BLaER1 (cell line): ENCODE measurements around the gene SHROOM3.

ENCODE experiments used
- H3K27ac ChIP-seq: shearing (Covaris generic); formaldehyde crosslinking; 2 replicates; pipeline ENCODE4 v1.8.1; 2022
- H3K27me3 ChIP-seq: shearing (Covaris generic); formaldehyde crosslinking; 2 replicates; pipeline ENCODE4 v1.8.1; 2022
- H3K36me3 ChIP-seq: shearing (Covaris generic); formaldehyde crosslinking; 2 replicates; pipeline ENCODE4 v1.8.1; 2022
- H3K4me1 ChIP-seq: shearing (Covaris generic); formaldehyde crosslinking; 2 replicates; pipeline ENCODE4 v1.8.1; 2022
- H3K4me2 ChIP-seq: shearing (Covaris generic); formaldehyde crosslinking; 2 replicates; pipeline ENCODE4 v1.8.1; 2022
- H3K4me3 ChIP-seq: shearing (Covaris generic); formaldehyde crosslinking; 2 replicates; pipeline ENCODE4 v1.8.1; 2022
- H3K9ac ChIP-seq: shearing (Covaris generic); formaldehyde crosslinking; 2 replicates; pipeline ENCODE4 v1.8.1; 2022
- H3K9me3 ChIP-seq: shearing (Covaris generic); formaldehyde crosslinking; 2 replicates; pipeline ENCODE4 v1.8.1; 2022
- H4K20me1 ChIP-seq: shearing (Covaris generic); formaldehyde crosslinking; 2 replicates; pipeline ENCODE4 v1.8.1; 2022
- Cebpa-rat ChIP-seq: shearing (Covaris generic); IDR thresholded peaks from 2 replicates; pipeline ENCODE4 v1.8.1; 2022

Gene SHROOM3

DNA sequence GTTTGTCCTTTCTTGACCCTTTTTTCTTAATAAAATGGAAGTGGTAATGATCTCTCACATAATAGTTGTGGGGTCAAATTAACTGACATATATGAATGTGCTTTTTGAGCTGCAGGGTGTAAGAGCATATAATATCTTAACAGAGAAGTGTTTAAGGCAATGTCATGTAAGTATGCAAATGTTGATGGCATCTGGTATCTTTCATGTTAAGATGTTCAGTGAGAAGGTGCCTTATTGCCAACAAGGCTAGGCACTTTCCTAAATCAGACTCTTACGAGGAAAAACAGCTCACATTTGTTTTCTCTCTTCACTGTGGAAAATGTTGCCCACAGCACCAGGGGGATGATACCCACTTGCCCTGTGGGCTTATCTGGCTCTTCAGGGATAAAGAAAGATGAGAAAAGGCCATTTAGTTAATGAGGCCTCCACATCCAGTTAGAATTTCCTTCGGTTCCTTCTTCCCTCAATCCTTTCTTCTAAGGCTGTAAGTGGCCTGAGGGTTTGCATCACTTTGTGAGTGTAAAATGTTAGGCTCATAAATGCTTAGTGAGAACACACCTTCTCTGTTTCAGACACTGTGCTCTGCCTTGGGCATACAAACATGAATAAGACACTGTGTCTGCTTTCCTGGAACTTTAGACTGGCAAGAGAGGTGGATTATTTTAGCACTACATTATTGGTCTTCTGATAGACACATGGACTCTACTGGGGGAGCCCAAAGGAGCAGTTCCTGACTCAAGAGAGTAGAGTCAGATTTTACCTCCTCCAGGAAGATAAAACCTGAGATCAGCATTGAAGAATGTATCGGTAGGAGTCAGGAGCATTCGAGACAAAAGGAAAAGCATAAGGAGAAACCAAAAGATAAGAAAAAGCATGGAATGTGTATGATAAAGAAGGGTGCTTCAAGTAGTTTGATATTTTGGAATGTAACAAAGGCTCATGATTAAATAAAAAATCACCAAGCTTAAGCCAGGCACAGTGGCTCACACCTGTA is 327.4 kb downstream of the SHROOM3 start:
- Histone ChIP-seq H4K20me1 (no peaks in the 10 kb centered on the region), H3K4me3 (no peak overlapping the region), H3K9ac (no peak overlapping the region), H3K36me3 (peaks cover 95% of the 10 kb centered on the region), H3K9me3 (no peaks in the 10 kb centered on the region), H3K27me3 (no peaks in the 10 kb centered on the region), H3K4me2 (no peak overlapping the region), H3K4me1 (no peaks in the 10 kb centered on the region), H3K27ac (no peak overlapping the region)
- TF ChIP-seq Cebpa-rat: no peak

DNA sequence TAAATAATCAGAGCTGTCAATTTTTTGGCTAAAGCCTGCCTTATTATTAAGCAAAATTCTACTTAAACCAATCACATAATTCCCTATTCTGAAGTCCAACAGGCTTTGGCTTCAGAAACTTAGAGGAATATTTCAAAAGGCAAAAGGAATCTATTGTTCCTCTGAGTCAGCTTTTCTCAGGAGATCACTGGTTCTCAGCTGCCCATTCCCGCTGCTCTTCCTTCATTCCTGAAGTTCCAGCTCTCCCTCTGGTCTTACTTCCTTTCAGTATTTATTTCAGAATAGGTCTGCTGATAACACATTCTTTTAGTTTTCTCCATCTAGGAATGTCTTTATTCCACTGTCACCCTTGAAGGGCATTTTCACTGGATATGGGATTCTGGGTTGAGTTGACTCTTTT is 329.2 kb downstream of the SHROOM3 start:
- H3K4me3 ChIP-seq: no peak overlapping the region
- no peaks in the 10 kb centered on the region for H4K20me1 ChIP-seq
- peaks cover 95% of the 10 kb centered on the region for H3K36me3 ChIP-seq
- TF ChIP-seq Cebpa-rat: no peak
- H3K4me2 ChIP-seq: no peak overlapping the region
- no peaks in the 10 kb centered on the region for H3K9me3 ChIP-seq
- no peaks in the 10 kb centered on the region for H3K27me3 ChIP-seq
- H3K27ac ChIP-seq: no peak overlapping the region
- H3K4me1 ChIP-seq: no peaks in the 10 kb centered on the region
- no peak overlapping the region for H3K9ac ChIP-seq

DNA sequence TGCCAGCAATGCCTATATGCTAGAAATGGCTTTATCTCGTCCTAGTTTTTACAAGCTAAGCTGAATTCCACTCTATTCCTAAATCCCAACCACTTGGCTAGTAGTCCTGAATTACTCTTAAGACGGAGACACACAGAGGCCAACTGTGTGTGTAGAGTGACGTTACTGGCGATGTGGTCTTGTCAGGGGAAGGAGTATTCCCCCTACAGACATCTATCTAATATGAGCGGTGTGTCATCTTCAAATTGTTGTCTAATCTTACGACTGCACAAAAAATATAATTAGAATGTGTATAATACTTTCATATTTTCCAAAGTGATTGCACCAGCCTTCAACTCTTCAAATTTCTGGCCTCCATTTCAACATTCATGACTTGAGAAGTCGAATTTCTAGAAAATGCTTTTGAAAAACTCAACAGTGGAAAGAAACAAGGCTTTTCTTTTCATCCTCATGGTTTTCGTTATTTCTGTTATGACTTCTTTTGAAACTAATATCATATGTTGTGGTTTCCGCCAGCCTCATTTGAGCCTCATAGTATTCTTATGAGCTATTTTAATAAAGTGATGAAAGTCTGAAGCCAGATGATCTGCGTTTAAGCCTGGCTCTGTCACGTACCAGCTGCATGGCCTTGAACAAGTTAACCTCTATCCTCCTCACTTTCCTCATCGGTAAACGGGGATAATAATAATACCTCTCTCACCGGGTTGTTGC is 330.6 kb downstream of the SHROOM3 start:
- Histone ChIP-seq H3K4me3 (no peak overlapping the region), H3K27me3 (no peaks in the 10 kb centered on the region), H3K9ac (no peak overlapping the region), H3K9me3 (no peaks in the 10 kb centered on the region), H3K27ac (no peak overlapping the region), H3K4me2 (no peak overlapping the region), H4K20me1 (no peaks in the 10 kb centered on the region), H3K4me1 (no peaks in the 10 kb centered on the region), H3K36me3 (peaks cover 95% of the 10 kb centered on the region)
- no peak for TF ChIP-seq Cebpa-rat

DNA sequence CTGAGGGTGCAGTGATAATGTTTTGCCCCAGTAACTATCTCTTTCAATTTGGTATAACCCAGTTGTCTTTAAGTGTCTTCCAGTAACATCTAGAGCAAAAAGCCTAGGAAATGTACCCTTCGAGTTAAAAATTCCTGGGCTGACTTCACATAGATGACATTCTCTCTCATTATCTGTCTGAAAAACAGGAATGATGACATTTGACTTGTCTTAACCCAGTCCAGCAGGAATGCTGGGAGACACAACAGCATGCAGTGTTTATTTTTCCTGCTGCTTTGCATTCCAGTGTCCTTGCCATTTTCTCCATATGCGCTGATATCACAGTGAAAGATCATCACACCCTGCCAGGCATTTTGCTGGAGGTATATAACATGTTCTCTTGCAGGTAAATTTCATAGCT is 333.0 kb downstream of the SHROOM3 start:
- H3K4me3 ChIP-seq: no peak overlapping the region
- H3K9ac ChIP-seq: no peak overlapping the region
- no peak for TF ChIP-seq Cebpa-rat
- H3K27ac ChIP-seq: no peak overlapping the region
- H3K27me3 ChIP-seq: no peaks in the 10 kb centered on the region
- H3K36me3 ChIP-seq: peaks cover 95% of the 10 kb centered on the region
- no peaks in the 10 kb centered on the region for H3K4me1 ChIP-seq
- no peaks in the 10 kb centered on the region for H3K9me3 ChIP-seq
- no peaks in the 10 kb centered on the region for H4K20me1 ChIP-seq
- no peak overlapping the region for H3K4me2 ChIP-seq

DNA sequence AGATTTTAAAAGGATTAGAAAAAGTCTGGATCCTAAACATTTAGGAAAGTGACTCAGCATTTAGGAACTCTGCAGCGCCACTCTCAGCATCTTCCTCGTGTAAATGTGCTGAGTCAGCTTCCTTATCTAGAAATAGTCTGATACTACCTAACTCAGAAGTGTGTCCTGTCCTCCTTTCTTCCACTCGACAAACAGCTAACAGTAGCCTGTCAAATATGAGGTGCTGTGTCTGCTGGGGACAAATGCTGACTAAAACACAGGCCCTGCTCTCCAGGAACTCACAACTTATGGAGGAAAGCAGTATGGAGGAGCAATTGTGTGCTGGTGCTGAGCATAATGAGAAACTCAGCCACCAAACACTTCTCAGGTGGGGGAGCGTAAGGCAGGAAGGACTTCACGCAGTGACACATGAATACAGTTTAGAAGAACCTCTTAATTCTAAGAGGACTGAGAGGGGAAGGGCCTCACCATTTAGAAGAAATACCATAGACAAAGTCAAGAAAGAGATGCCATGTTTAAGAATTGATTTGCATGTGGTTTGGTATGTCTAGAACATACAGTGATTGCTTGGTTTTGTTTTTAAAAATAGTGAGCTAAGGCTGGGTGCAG is 337.6 kb downstream of the SHROOM3 start:
- H4K20me1 ChIP-seq: no peaks in the 10 kb centered on the region
- peaks cover 6% of the 10 kb centered on the region; the same call in 1 of the 2 replicates for H3K9me3 ChIP-seq
- H3K27ac ChIP-seq: no peak overlapping the region
- no peaks in the 10 kb centered on the region for H3K4me1 ChIP-seq
- no peak overlapping the region for H3K4me2 ChIP-seq
- no peak overlapping the region for H3K4me3 ChIP-seq
- peaks cover 97% of the 10 kb centered on the region for H3K36me3 ChIP-seq
- no peak overlapping the region for H3K9ac ChIP-seq
- H3K27me3 ChIP-seq: no peaks in the 10 kb centered on the region
- no peak for TF ChIP-seq Cebpa-rat

DNA sequence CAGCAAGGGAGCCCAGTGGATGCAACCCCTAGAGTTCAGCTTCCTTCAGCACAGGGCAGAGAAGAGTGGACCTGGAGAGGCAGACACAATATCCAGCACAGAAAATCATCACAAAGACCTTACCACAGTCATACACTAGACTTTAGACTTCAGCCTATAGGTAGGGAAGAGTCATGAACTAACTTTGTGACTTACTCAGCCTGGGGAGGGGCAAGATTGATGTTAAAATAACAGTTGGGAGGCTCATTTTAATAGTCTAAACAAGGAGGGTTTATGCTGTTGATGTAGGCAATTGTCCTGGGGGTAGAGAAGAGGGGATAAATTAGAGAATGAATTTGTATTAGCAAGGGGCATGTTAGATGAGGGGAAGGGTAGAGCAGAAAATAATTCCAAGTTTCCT is 338.7 kb downstream of the SHROOM3 start:
- Histone ChIP-seq H3K4me1 (no peaks in the 10 kb centered on the region), H3K4me3 (no peak overlapping the region), H3K27me3 (no peaks in the 10 kb centered on the region), H3K9me3 (peaks cover 6% of the 10 kb centered on the region; the same call in 1 of the 2 replicates), H4K20me1 (no peaks in the 10 kb centered on the region), H3K27ac (no peak overlapping the region), H3K36me3 (peaks cover 97% of the 10 kb centered on the region), H3K4me2 (no peak overlapping the region), H3K9ac (no peak overlapping the region)
- TF ChIP-seq Cebpa-rat: no peak

DNA sequence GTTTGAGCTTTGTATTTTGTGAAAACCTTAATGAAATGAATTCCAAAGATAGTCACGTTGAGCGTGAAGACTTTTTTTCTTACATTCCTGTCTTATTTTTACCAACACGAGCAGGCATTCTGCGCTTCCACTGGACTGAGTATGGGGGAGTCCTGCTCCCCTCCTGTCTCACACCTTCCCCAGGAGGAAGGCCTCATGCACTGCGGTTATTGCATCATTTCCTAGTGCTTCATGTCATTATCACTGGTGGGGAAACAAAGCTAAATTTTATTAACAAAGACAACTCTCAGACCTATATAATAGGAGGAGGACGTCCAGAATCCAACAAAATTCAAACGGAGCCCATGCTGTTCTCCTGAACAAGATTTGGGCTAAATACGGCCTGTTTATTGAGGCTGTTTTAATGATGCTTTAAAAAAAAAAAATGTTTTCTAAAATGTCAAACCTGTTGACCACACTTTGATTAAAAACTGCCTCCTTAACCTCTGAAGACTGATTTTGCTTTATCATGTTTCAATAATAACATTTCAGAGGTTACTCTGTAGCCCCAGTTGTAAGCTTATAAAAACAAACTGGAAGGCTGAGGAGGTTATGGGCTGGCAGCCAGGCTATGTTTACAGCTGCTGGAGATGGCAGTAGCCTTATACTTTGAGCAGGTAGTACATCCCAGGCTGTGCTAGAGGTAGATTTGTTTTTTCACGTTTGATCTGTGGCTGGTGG is 344.9 kb downstream of the SHROOM3 start:
- Histone ChIP-seq H3K9me3 (peaks cover 6% of the 10 kb centered on the region; the same call in 1 of the 2 replicates), H3K27me3 (no peaks in the 10 kb centered on the region), H3K4me1 (no peaks in the 10 kb centered on the region), H4K20me1 (no peaks in the 10 kb centered on the region), H3K27ac (no peak overlapping the region), H3K9ac (no peak overlapping the region), H3K4me3 (no peak overlapping the region), H3K4me2 (no peak overlapping the region), H3K36me3 (peaks cover 86% of the 10 kb centered on the region)
- TF ChIP-seq Cebpa-rat: no peak

DNA sequence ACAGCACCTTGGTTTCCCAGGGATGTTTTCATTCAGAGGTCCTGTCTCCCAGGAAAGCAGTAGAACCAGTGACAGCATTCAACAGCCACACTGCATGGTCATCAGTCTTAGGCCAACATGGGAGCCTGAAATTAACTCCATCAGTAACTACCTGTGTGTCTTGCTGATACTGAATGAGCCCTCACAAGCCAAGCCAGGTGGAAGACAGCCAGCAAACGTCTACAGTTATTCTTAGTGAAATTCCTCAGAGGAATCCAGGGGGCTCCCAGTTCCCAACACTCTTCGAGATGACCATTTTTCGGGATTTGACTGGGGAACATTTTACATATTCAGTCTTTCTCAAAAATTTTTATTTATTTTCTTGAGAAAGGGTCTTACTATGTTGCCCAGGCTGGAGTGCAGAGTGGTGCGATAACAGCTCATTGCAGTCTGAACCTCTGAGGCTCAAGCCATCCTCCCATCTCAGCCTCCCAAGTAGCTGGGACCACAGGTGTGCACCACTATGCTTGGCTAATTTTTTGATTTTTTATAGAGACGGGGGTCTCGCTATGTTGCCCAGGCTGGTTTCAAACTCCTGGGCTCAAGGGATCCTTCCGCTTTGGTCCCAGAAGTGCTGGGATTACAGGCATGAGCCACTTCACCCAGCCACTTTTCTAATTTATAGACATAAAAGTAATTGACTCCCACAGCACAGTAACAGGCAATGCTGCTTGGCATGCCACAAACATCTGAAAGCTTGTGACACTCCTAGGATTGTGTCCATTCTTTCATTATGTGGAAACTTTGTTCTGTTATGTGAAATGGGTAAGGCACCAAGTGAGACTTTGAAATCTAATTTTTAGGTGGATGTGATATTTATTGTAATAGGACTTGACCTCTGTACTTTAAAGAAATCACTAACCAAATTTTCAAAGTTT is 346.0 kb downstream of the SHROOM3 start:
- Histone ChIP-seq H3K4me1 (no peaks in the 10 kb centered on the region), H3K4me2 (no peak overlapping the region), H4K20me1 (no peaks in the 10 kb centered on the region), H3K27me3 (no peaks in the 10 kb centered on the region), H3K9ac (no peak overlapping the region), H3K36me3 (peaks cover 84% of the 10 kb centered on the region), H3K4me3 (no peak overlapping the region), H3K9me3 (peaks cover 3% of the 10 kb centered on the region; the same call in 1 of the 2 replicates), H3K27ac (no peak overlapping the region)
- no peak for TF ChIP-seq Cebpa-rat
